HUES6 (cell line): ENCODE measurements around the gene TRIM14.
"Not testable (repeated sequence)": the region's sequence is repeated elsewhere in the genome, so short reads cannot be mapped to it uniquely, and the experiment has no call there.

Experiments
- H3K27ac ChIP-seq: 2 replicates; pipeline ENCODE4 v1.7.0; 2013; ENCODE audit warnings: low read depth, mild to moderate bottlenecking, low read length, inconsistent platforms
- H3K27me3 ChIP-seq: 2 replicates; pipeline ENCODE4 v1.6.1; 2013; ENCODE audit warnings: low read length; ENCODE audit not compliant: control insufficient read depth, insufficient read depth
- H3K36me3 ChIP-seq: 2 replicates; pipeline ENCODE4 v1.6.1; 2013; ENCODE audit warnings: low read length; ENCODE audit not compliant: control insufficient read depth, insufficient read depth
- H3K4me1 ChIP-seq: 2 replicates; pipeline ENCODE4 v1.6.1; 2013; ENCODE audit warnings: low read length; ENCODE audit not compliant: control insufficient read depth, insufficient read depth
- H3K4me3 ChIP-seq: 2 replicates; pipeline ENCODE4 v1.5.1; 2013; ENCODE audit warnings: low read depth, low read length
- H3K9ac ChIP-seq: one replicate; pipeline ENCODE4 v1.6.1; 2013; ENCODE audit warnings: mild to moderate bottlenecking, low read length
- H3K9me3 ChIP-seq: 2 replicates; pipeline ENCODE4 v1.6.1; 2013; ENCODE audit warnings: low read depth, low read length; ENCODE audit not compliant: control insufficient read depth, insufficient read depth

TRIM14 gene

GRCh38 chr9:98024702-98025101 is 94.3 kb downstream of the TRIM14 start:
- Histone ChIP-seq H3K4me3 (no peak overlapping the region), H3K27ac (no peak overlapping the region), H3K4me1 (peaks cover 5% of the 10 kb centered on the region; the same call in 1 of the 2 replicates), H3K9ac (no peak overlapping the region), H3K9me3 (no peaks in the 10 kb centered on the region), H3K27me3 (no peaks in the 10 kb centered on the region), H3K36me3 (peaks cover 14% of the 10 kb centered on the region; the same call in 1 of the 2 replicates)

- peaks cover 34% of the 10 kb centered on the region for H3K36me3 ChIP-seq
- H3K27me3 ChIP-seq = no peaks in the 10 kb centered on the region
- H3K27ac ChIP-seq = no peak overlapping the region
- H3K4me1 ChIP-seq = peaks cover 5% of the 10 kb centered on the region; the same call in 1 of the 2 replicates
- H3K4me3 ChIP-seq = no peak overlapping the region
- no peak overlapping the region for H3K9ac ChIP-seq
- no peaks in the 10 kb centered on the region for H3K9me3 ChIP-seq
Observed at GRCh38 chr9:98022447-98022846, 96.6 kb downstream of the TRIM14 start.

GRCh38 chr9:98021306-98022040 is 97.5 kb downstream of the TRIM14 start:
- H3K27me3 ChIP-seq = no peaks in the 10 kb centered on the region

GRCh38 chr9:98020476-98021145 is 98.4 kb downstream of the TRIM14 start:
- Histone ChIP-seq H3K9me3 (no peaks in the 10 kb centered on the region), H3K36me3 (peaks cover 51% of the 10 kb centered on the region), H3K4me3 (no peak overlapping the region), H3K9ac (no peak overlapping the region), H3K27me3 (no peaks in the 10 kb centered on the region), H3K27ac (no peak overlapping the region), H3K4me1 (peaks cover 5% of the 10 kb centered on the region; the same call in 1 of the 2 replicates)

More at GRCh38 chr9:98021306-98022040, 97.5 kb downstream of the TRIM14 start:
- Histone ChIP-seq H3K27ac (no peak overlapping the region), H3K4me3 (no peak overlapping the region), H3K9ac (no peak overlapping the region), H3K36me3 (peaks cover 42% of the 10 kb centered on the region), H3K9me3 (no peaks in the 10 kb centered on the region), H3K4me1 (peaks cover 5% of the 10 kb centered on the region; the same call in 1 of the 2 replicates)

GRCh38 chr9:98019869-98020268 is 99.2 kb downstream of the TRIM14 start:
- H3K36me3 ChIP-seq = peaks cover 58% of the 10 kb centered on the region
- H3K27me3 ChIP-seq, H3K9ac ChIP-seq, H3K9me3 ChIP-seq, H3K4me1 ChIP-seq, H3K4me3 ChIP-seq, H3K27ac ChIP-seq: not testable (repeated sequence)
